Measurements from ENCODE around the gene FBXO7.

The FBXO7 gene

GRCh38 chr22:32532820-32533128, 58.2 kb downstream of the FBXO7 start:
- no peak for DNase-seq

- no peak for DNase-seq
Measured at GRCh38 chr22:32533265-32534111, 58.9 kb downstream of the FBXO7 start.

- no peak for DNase-seq
Measured at GRCh38 chr22:32534252-32535235, 59.9 kb downstream of the FBXO7 start.

- no peak for DNase-seq
Measured at GRCh38 chr22:32535531-32536190, 61.0 kb downstream of the FBXO7 start.

DNA sequence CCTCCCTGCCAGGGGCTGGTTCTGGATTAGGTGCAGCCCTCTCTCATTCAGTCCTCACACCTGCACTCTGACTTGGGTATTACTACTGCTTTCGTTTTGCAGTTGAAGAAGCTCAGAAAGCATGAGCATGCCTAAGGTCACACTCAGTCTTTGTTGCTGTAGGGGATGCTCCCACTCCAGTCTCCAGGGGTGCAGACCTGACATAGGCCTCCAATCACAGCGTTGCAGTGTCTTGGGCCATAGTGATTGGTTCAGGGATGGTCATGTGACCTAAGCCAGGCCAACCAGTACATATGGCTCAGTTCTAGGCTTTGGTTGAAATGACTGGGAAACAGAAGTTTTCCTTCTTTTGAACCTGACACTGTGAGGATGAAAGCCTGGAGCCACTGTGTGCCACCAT, 61.7 kb downstream of the FBXO7 start:
- DNase-seq = no peak

DNA sequence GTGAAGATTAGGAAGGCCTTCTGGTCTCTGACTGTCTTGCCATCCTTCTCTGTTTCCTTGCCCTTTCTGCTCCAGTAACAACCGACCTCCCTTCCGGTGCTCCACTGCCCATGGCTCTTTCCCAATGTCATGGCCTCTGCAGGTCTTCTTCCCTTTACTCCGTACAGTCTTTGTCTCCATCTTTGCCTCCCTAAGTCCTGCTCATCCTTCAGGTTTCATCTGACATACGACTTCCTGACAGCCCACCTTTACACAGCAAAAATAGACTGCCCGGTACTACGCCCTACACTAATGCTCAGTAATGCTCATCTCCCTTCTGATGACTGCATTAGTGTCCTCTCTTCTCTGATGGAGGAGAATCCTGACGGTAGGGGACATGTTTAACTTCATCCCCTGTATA, 63.9 kb downstream of the FBXO7 start:
- no peak for DNase-seq

GRCh38 chr22:32539631-32540421, 65.2 kb downstream of the FBXO7 start:
- no peak for DNase-seq

GRCh38 chr22:32541481-32541880, 66.9 kb downstream of the FBXO7 start:
- no peak for DNase-seq

DNA sequence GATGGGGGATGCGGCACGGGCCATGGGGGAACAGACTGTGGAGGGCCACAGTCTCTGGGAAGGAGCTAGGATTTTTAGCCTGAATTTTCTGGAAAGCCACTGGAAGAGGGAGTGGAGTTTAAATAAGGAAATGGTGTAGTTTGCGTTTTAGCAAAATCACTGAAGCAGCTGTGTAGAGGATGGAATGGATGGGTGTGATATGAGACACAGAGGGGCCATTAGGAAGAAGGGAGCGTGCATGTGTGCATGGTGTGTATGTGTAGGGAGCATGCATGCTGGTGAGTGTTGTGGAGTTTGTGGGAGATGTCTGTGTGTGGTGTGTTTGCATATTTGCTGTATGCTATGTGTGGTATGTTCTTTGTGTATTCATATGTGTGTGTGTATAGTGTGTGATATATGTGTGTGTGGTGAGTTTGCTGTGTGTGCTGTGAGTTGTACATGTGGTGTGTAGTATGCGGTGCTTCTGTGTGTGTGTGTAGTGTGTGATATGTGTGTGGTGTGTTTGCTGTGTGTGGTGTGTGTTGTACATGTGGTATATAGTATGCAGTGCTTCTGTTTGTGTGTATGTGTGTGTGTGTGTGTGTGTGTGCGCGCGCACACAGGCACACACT, 67.6 kb downstream of the FBXO7 start:
- DNase-seq = no peak

- DNase-seq = no peak
Measured at GRCh38 chr22:32542677-32543357, 68.2 kb downstream of the FBXO7 start.

DNA sequence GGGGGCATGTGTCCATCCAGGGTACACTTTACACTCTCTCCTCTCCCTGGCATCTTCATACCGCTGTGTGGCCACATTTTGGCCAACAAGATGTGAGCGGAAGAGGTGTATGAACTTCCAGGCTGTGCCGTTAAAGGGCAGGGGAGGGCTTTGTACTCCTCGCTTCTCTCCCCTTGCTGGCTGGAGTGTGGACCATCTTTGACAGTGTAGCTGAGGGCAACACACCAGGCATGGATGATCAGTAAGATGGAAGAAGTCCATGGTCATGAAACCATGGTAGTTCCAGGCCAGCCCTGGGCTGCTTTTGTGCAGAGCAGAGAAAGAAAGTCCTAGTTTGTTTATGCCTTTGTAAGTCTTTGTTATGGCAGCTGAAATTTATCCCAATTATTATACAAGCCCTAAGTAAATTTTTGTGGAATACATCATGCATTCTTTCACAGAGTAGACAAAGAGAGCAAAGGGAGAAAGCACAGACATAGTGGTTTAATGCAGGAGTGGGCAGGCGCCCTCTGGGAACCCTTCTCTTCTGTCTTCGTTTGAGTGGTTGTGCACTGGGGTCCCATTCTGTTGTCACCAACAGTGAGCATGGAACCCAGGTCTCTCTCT, 70.4 kb downstream of the FBXO7 start:
- DNase-seq = no peak

GRCh38 chr22:32545801-32546200, 71.2 kb downstream of the FBXO7 start:
- DNase-seq = no peak

- DNase-seq = no peak
Measured at GRCh38 chr22:32546496-32546895, 71.9 kb downstream of the FBXO7 start.

- no peak for DNase-seq
Measured at GRCh38 chr22:32546935-32547334, 72.3 kb downstream of the FBXO7 start.

DNA sequence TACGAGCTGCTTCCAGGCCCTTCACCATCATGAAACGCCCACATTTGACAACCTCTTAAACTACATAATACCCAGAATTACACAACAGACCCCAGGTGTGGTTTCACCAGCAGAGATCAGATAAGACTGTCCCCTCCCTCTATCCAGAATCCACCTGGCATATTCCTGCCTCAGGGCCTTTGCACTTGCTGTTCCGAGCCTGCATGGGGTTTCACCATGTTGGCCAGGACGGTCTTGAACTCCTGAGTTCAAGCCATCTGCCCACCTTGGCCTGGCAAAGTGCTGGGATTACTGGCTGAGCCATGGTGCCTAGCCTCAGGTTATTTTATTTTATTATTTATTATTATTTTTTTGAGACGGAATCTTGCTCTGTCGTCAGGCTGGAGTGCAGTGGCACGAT, 73.4 kb downstream of the FBXO7 start:
- no peak for DNase-seq
